GM21526 (cell line): ENCODE measurements around the gene CEP97.

Experiments
- ATAC-seq: cut with Tn5 transposase; IDR thresholded peaks from one replicate; pipeline ENCODE4 v1.9.1; 2021; ENCODE audit warnings: moderate library complexity; ENCODE audit not compliant: unreplicated experiment, low FRiP score

The CEP97 gene

DNA sequence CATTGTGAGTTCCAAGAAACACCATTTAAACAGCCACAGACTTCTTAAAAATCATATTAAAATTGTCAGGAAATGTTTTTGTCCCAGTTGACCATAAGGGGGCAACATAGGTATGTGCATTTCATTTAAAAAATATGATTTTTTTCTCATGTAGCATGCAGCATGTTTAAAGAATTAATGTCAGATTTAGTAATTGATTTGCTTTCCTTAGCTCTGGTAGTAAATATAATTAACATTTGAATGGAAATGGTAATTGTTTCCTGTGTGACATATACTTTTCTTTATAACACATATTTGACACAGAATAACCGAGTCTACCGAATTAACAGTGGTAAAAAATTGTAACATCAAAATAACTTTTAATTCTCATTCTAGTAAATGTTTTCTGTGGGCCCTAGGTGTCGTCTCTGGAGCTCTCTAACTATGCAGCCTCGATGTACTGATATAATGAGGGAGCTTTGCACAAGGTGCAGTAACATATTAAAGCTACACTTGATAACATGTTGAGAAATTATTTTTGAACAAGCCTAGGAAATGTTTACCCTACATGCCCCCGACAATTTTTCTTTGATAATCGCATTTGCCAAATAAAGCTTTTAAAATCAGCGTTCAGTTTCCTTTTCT lies 89.5 kb downstream of the CEP97 start:
- no peak for ATAC-seq

DNA sequence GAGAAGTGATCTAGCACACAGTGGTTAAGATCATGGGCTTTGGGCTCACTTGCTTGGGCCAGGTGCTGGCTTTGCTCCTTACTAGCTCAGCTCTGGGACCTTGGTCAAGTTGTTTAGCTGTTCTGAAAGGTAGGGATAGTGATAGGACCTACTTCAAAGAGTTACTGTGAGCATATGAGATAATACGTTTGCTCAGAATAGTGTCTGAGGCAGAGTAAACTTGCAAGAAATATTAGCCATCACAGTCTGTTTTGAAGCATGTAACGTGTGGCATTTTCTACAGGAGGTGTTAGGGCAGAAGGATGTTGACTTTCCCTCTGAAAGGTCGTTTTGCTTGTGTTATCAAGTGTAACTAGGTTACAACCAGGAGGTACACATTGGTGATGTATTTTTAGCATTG lies 90.4 kb downstream of the CEP97 start:
- no peak for ATAC-seq

DNA sequence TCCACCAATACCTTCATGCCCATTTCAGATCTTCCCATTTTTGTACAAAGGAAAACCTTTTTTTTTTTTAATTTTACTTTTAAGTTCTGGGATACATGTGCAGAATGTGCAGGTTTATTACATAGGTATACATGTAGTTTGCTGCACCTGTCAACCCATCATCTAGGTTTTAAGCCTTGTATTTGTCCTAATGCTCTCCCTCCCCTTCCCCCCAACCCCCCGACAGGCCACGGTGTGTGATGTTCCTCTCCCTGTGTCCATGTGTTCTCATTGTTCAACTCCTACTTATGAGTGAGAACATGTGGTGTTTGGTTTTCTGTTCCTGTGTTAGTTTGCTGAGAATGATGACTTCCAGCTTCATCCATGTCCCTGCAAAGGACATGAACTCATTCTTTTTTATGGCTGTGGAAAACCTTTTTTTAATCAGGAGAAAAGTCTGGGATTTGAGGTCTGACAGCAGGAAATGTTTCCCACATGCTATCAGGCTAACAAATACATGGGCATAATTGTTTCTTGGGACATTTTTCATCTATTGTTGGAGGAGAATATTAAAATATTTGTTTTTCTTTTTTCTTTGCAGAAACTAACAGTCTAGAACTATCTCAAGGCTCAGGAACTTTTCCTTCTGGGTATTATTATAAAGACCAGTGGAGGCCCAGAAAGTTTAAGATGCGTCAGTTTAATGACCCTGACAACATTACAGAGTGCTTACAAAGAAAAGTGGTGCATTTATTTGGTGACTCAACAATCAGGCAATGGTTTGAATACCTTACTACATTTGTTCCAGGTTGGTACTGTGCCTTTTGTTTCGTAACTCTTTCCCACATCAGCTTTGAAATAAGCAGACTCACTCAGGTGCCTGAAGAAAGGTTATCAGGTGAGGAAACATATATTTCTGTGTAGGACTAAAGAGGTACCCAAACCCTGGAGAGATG lies 92.1 kb downstream of the CEP97 start:
- ATAC-seq, result no peak

DNA sequence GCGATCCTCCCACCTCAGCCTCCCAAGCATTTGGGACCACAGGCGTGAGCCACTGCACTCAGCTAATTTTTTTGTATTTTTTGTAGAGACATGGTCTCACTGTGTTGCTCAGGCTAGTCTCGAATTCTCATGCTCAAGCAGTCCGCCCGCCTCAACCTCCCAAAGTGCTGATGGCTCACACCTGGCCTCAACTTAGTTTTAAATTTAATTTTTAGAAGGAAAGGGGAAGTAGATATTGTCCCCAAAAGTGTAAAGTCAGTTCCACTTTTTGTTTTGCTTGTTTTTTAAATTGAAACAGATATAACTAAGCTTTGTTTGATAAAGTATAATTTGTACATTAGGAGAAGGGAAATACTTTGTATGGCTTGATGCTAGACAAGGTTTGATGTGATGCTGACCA lies 93.6 kb downstream of the CEP97 start:
- no peak for ATAC-seq

DNA sequence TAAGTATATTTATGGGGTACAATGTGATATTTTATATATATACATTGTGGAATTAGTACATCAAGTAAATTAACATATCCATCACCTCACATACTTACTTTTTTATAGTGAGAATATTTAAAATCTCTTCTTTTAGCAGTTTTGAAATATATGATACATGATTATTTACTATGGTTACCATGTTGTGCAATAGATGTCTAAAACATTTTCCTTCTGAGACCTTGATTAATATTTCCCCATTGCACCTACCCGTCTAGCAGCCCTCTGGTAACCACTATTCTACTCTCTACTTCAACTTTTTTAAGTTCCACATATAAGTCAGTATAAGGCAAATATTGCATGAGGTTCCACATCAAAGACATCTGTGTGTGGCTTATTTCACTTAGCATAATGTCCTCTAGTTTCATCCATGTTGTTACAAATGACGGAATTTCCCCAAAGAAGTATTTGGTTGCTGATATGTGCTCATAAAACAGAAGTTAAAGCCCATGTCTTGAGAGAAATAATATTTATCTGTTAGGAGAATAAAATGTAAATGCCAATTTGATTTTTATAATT lies 95.3 kb downstream of the CEP97 start:
- ATAC-seq, result no peak
